IMR-90 (cell line): Measurements from ENCODE around the gene EHMT1. TPM values are rescaled to one million over a fixed set of nuclear protein-coding genes. Genes with fewer than 3 reads are reported as not detected.
A peak's percentile ranks its signal among the peaks of the same experiment; 100 is the strongest.

Experiments used
- ATAC-seq: fragments of 200-7000 bp; cut with Tn5 transposase; 2 replicates; pipeline ENCODE4 v1.9.1; 2020; ENCODE audit warnings: low read depth, mild to moderate bottlenecking, moderate library complexity
- BruUV-seq: library from RNA; stranded (reverse); fragments of 400-500 nt; replicated peaks from 2 replicates; lab custom pipeline; 2021; lab: Mats Ljungman, UMichigan
- CTCF ChIA-PET: fragments of 300-600 bp; formaldehyde crosslinking; extraction: SDS; loops from one replicate; lab custom pipeline; 2021; ENCODE audit warnings: antibody characterized with exemption; lab: Yijun Ruan, JAX
- POLR2A ChIA-PET: fragments of 300-600 bp; sonication (Branson Sonifier 250); formaldehyde crosslinking; loops from one replicate; lab custom pipeline; 2022; ENCODE audit warnings: antibody characterized with exemption; ENCODE audit not compliant: unreplicated experiment; lab: Charles Lee
- DNase-seq: peaks from one replicate; pipeline ENCODE4 v3.0.0; 2013
- H2AFZ ChIP-seq: replicated peaks from 2 replicates; pipeline ENCODE3; 2013; ENCODE audit warnings: low read length, mild to moderate bottlenecking; ENCODE audit not compliant: poor library complexity
- H2AK5ac ChIP-seq: 2 replicates; pipeline ENCODE4 v1.6.1; 2013; ENCODE audit warnings: low read depth, low read length, inconsistent platforms
- H2AK9ac ChIP-seq: replicated peaks from 2 replicates; pipeline ENCODE3; 2013; ENCODE audit warnings: mild to moderate bottlenecking, low read depth, low read length, moderate library complexity; ENCODE audit not compliant: poor library complexity
- H2BK120ac ChIP-seq: 2 replicates; pipeline ENCODE4 v1.6.1; 2013; ENCODE audit warnings: low read depth, low read length, inconsistent platforms
- H2BK15ac ChIP-seq: 3 replicates; pipeline ENCODE4 v1.6.1; 2013; ENCODE audit warnings: low read depth, low read length, inconsistent platforms
- H2BK20ac ChIP-seq: 2 replicates; pipeline ENCODE4 v1.6.1; 2013; ENCODE audit warnings: low read depth, mild to moderate bottlenecking, inconsistent platforms, low read length, moderate library complexity
- H2BK5ac ChIP-seq: 2 replicates; pipeline ENCODE4 v1.6.1; 2013; ENCODE audit warnings: mild to moderate bottlenecking, low read depth, low read length, inconsistent platforms; ENCODE audit not compliant: poor library complexity, severe bottlenecking
- H3K14ac ChIP-seq: replicated peaks from 2 replicates; pipeline ENCODE4 v1.6.1; 2013; ENCODE audit warnings: low read depth, low read length, inconsistent platforms
- H3K18ac ChIP-seq: 2 replicates; pipeline ENCODE4 v1.6.1; 2013; ENCODE audit warnings: low read depth, low read length, control low read depth
- H3K23ac ChIP-seq: 2 replicates; pipeline ENCODE4 v1.6.1; 2013; ENCODE audit warnings: low read depth, low read length, inconsistent platforms
- H3K27ac ChIP-seq: 2 replicates; pipeline ENCODE4 v1.5.1; 2013; ENCODE audit warnings: mild to moderate bottlenecking, control low read depth, low read length; ENCODE audit not compliant: insufficient read depth
- H3K27me3 ChIP-seq: 2 replicates; pipeline ENCODE4 v1.6.1; 2013; ENCODE audit warnings: low read length; ENCODE audit not compliant: control insufficient read depth, insufficient read depth
- H3K36me3 ChIP-seq: 2 replicates; pipeline ENCODE4 v1.6.1; 2013; ENCODE audit warnings: low read length, mixed read lengths; ENCODE audit not compliant: control insufficient read depth, insufficient read depth
- H3K4ac ChIP-seq: 2 replicates; pipeline ENCODE4 v1.6.1; 2013; ENCODE audit warnings: low read depth, low read length, inconsistent platforms
- H3K4me1 ChIP-seq: 2 replicates; pipeline ENCODE4 v1.6.1; 2013; ENCODE audit warnings: low read length, mixed read lengths; ENCODE audit not compliant: control insufficient read depth, insufficient read depth
- H3K4me2 ChIP-seq: 2 replicates; pipeline ENCODE4 v1.6.1; 2013; ENCODE audit warnings: low read depth, mild to moderate bottlenecking, control low read depth, low read length, moderate library complexity
- H3K4me3 ChIP-seq: 2 replicates; pipeline ENCODE4 v1.5.1; 2013; ENCODE audit warnings: low read depth, mild to moderate bottlenecking, control low read depth, low read length, moderate library complexity; ENCODE audit not compliant: insufficient read depth
- H3K56ac ChIP-seq: 2 replicates; pipeline ENCODE4 v1.6.1; 2013; ENCODE audit warnings: low read length, inconsistent platforms; ENCODE audit not compliant: insufficient read depth; ENCODE audit errors: extremely low read depth
- H3K79me1 ChIP-seq, 2 experiments: 2 replicates each; pipeline ENCODE4 v1.6.1; 2013; ENCODE audit warnings: low read length in 2 of 2, inconsistent platforms in 1 of 2, low read depth in 1 of 2
- H3K9ac ChIP-seq: 2 replicates; pipeline ENCODE4 v1.6.1; 2013; ENCODE audit warnings: low read depth, low read length, control low read depth
- H3K9me1 ChIP-seq: 2 replicates; pipeline ENCODE4 v1.6.1; 2013; ENCODE audit warnings: low read length, inconsistent platforms; ENCODE audit not compliant: insufficient read depth
- H3K9me3 ChIP-seq: 2 replicates; pipeline ENCODE4 v1.6.1; 2013; ENCODE audit warnings: low read length; ENCODE audit not compliant: control insufficient read depth, insufficient read depth
- H4K20me1 ChIP-seq: 2 replicates; pipeline ENCODE4 v1.6.1; 2013; ENCODE audit warnings: low read length, inconsistent platforms; ENCODE audit not compliant: insufficient read depth
- H4K5ac ChIP-seq: 2 replicates; pipeline ENCODE4 v1.6.1; 2013; ENCODE audit warnings: mild to moderate bottlenecking, low read depth, low read length, control low read depth
- H4K8ac ChIP-seq, 2 experiments: 2 replicates each; pipeline ENCODE4 v1.6.1; 2013; ENCODE audit warnings: low read depth in 2 of 2, low read length in 2 of 2, control low read depth in 1 of 2, inconsistent platforms in 1 of 2
- H4K91ac ChIP-seq: 2 replicates; pipeline ENCODE4 v1.6.1; 2013; ENCODE audit warnings: low read depth, low read length, inconsistent platforms; ENCODE audit not compliant: insufficient read depth
- CEBPB ChIP-seq: IDR thresholded peaks from 2 replicates; pipeline ENCODE4 v1.6.1; 2012; ENCODE audit warnings: low read depth, low read length, improper control_type of control experiment
- ELK1 ChIP-seq: fragments of 150-350 bp; IDR thresholded peaks from 2 replicates; pipeline ENCODE4 v1.6.1; 2016; ENCODE audit warnings: low read depth, mild to moderate bottlenecking, low read length, moderate library complexity, borderline replicate concordance
- FOS ChIP-seq: fragments of 150-350 bp; IDR thresholded peaks from 2 replicates; pipeline ENCODE4 v1.6.1; 2016; ENCODE audit warnings: low read depth, low read length
- MAZ ChIP-seq: IDR thresholded peaks from 2 replicates; pipeline ENCODE4 v1.6.1; 2012; ENCODE audit warnings: low read depth, mild to moderate bottlenecking, low read length, improper control_type of control experiment, moderate library complexity, borderline replicate concordance
- MXI1 ChIP-seq: IDR thresholded peaks from 2 replicates; pipeline ENCODE4 v1.6.1; 2012; ENCODE audit warnings: low read depth, mild to moderate bottlenecking, low read length, moderate library complexity, borderline replicate concordance
- NFE2L2 ChIP-seq: fragments of 150-350 bp; IDR thresholded peaks from 2 replicates; pipeline ENCODE4 v1.6.1; 2016; ENCODE audit warnings: low read depth, mild to moderate bottlenecking, low read length
- POLR2A ChIP-seq: IDR thresholded peaks from 2 replicates; pipeline ENCODE4 v1.6.1; 2012; ENCODE audit warnings: mild to moderate bottlenecking, low read depth, low read length
- RAD21 ChIP-seq: IDR thresholded peaks from 2 replicates; pipeline ENCODE4 v1.6.1; 2012; ENCODE audit warnings: low read length, improper control_type of control experiment
- RFX5 ChIP-seq: IDR thresholded peaks from 2 replicates; pipeline ENCODE4 v1.8.0; 2012; ENCODE audit warnings: low read depth, mild to moderate bottlenecking, low read length, moderate library complexity
- SMC3 ChIP-seq: fragments of 150-350 bp; IDR thresholded peaks from 2 replicates; pipeline ENCODE4 v1.6.1; 2016; ENCODE audit warnings: low read depth, mild to moderate bottlenecking, antibody characterized with exemption, low read length, moderate library complexity
- WGBS, 2 experiments: methylation state at CpG; one replicate each; pipeline versions ENCODE4 v1.1.5 to v1.1.7; 2013; ENCODE audit warnings: missing lambda C conversion rate in 2 of 2; ENCODE audit not compliant: insufficient read length in 1 of 2; ENCODE audit errors: extremely low coverage in 2 of 2; 5-methylcytosine and 5-hydroxymethylcytosine counted together
- dilution Hi-C: fragments of 300-500 bp; cut with HindIII; formaldehyde crosslinking; loops from one replicate; pipeline ENCODE4 v1.14.3; 2018; ENCODE audit warnings: low sequenced_read_pairs; ENCODE audit not compliant: unreplicated experiment
- in situ Hi-C: fragments of 300-500 bp; cut with MboI; formaldehyde crosslinking; loops from 3 replicates; pipeline ENCODE4 v1.14.3; 2019; ENCODE audit warnings: low sequenced_read_pairs, inconsistent platforms, mixed read lengths
- intact Hi-C: fragments of 100-400 bp; cut with micrococcal nuclease; formaldehyde crosslinking; loops from 2 replicates; pipeline ENCODE4 v1.10.0; 2022
- polyA plus RNA-seq, 3 experiments: library from polyadenylated mRNA; depleted of rRNA; stranded (reverse); fragments of >200 nt; gene quantifications; 2 replicates each; pipeline ENCODE4 v1.2.3, GENCODE V29; 2012; ENCODE audit warnings: low replicate concordance in 1 of 3
- total RNA-seq: library from RNA; depleted of rRNA; stranded (reverse); fragments of >200 nt; gene quantifications from 2 replicates; pipeline ENCODE4 v1.2.3, GENCODE V29; 2012

EHMT1 gene
- total and polyA plus RNA-seq, 2 of the 4 experiments (the other 2 are of a cell fraction): 32.8 to 35.1 TPM

- dilution Hi-C loops: no loop called here
- Histone ChIP-seq H3K4me3 (no peak overlapping the region), H2BK15ac (no peak overlapping the region), H3K79me1 (peaks cover 38 to 75% of the 10 kb centered on the region in 2 experiments), H4K5ac (no peak overlapping the region), H3K4me2 (peak overlapping the region; percentile 2; the same call in 1 of the 2 replicates), H3K27me3 (no peaks in the 10 kb centered on the region), H4K20me1 (peaks cover 68% of the 10 kb centered on the region), H2AK9ac (no peak overlapping the region), H3K4ac (no peak overlapping the region), H4K8ac (no peak overlapping the region), H3K9me3 (no peaks in the 10 kb centered on the region), H2BK5ac (no peak overlapping the region), H2BK20ac (no peak overlapping the region), H3K36me3 (peaks cover 6% of the 10 kb centered on the region), H2AFZ (no peak overlapping the region), H3K27ac (no peak overlapping the region), H4K91ac (no peak overlapping the region), H3K9me1 (no peaks in the 10 kb centered on the region), H3K23ac (no peak overlapping the region), H3K18ac (no peak overlapping the region), H3K4me1 (peaks cover 18% of the 10 kb centered on the region), H3K9ac (no peak overlapping the region), H2BK120ac (no peak overlapping the region), H3K14ac (no peak overlapping the region), H3K56ac (no peak overlapping the region), H2AK5ac (no peak overlapping the region)
- TF ChIP-seq POLR2A (no peak), NFE2L2 (no peak), FOS (no peak), MXI1 (no peak), MAZ (no peak), RAD21 (no peak), SMC3 (no peak), ELK1 (no peak), CEBPB (no peak), RFX5 (no peak)
- DNase-seq (no peak), ATAC-seq (peak; percentile 6; the same call in 1 of the 2 replicates)
- intact Hi-C loops: loop anchor here (2.0 to 5.0 kb wide), 2 partner anchors 98 to 111 kb away; no protein-coding TSS in a partner anchor
- ChIA-PET CTCF (interaction anchor here (1.0 to 1.1 kb wide), 2 partner anchors 9 to 21 kb away, joined by 5 read pairs; no protein-coding TSS in a partner anchor), POLR2A (no interaction called here)
- no TSS peak for BruUV-seq
- WGBS, 2 experiments: 54% methylated on average over 9 of the region's 10 CpGs; no CpG with 5 or more reads in 1 of the 2 experiments
- in situ Hi-C loops: no loop called here
Observed at GRCh38 chr9:137673886-137674285, 55.1 kb downstream of the EHMT1 start.
